Measurements from ENCODE around the gene USP40. TPM values are rescaled to one million over a fixed set of nuclear protein-coding genes. Genes with fewer than 3 reads are reported as not detected.

The USP40 gene
- total and polyA plus RNA-seq, 2 of the 8 experiments (the other 6 are each of a cell fraction or from before 2014, with no cell fraction given) = 12.0 to 15.7 TPM

- TF ChIP-seq EZH2 (IDR thresholded peaks at IDR 0.05; ENCODE audit: low read depth, low read length, severe bottlenecking) = no peak
- TF ChIP-seq BRCA1 (IDR thresholded peaks at IDR 0.05; ENCODE audit: low read depth, low read length) = no peak
- TF ChIP-seq POLR2AphosphoS5 (IDR thresholded peaks at IDR 0.05; ENCODE audit: low read depth, low read length) = no peak
Measured at GRCh38 chr2:233430081-233430480, 136.5 kb downstream of the USP40 start (continued).
